SK-N-MC (cell line): ENCODE measurements around the gene CCNA2.

Experiments used
- EZH2 ChIP-seq: fragments of 200-600 bp; sonication (generic); IDR thresholded peaks from one replicate; pipeline ENCODE4 v1.6.1; 2017; ENCODE audit warnings: antibody characterized with exemption
- POLR2AphosphoS5 ChIP-seq: IDR thresholded peaks from 2 replicates; pipeline ENCODE4 v1.6.1; 2012; ENCODE audit warnings: mild to moderate bottlenecking, low read depth, low read length, borderline replicate concordance

GRCh38 chr4:121800961-121801714, 22.5 kb downstream of the CCNA2 start, which contains the start of gene EXOSC9:
- TF ChIP-seq POLR2AphosphoS5 (peak; percentile 95), EZH2 (no peak)
